IPS DF 6.9 (cell line): ENCODE data around the gene ACR.
A peak's percentile ranks its signal among the peaks of the same experiment; 100 is the strongest.

Experiments
- DNase-seq: peaks from one replicate; pipeline ENCODE4 v3.0.0-alpha.2; 2013; ENCODE audit warnings: low read depth, low spot score
- H3K27ac ChIP-seq: one replicate; pipeline ENCODE4 v1.5.1; 2013; ENCODE audit warnings: low read length, control low read depth
- H3K27me3 ChIP-seq: 2 replicates; pipeline ENCODE4 v1.6.1; 2013; ENCODE audit warnings: mild to moderate bottlenecking, low read length; ENCODE audit not compliant: control insufficient read depth, insufficient read depth
- H3K36me3 ChIP-seq: 2 replicates; pipeline ENCODE4 v1.6.1; 2013; ENCODE audit warnings: low read length; ENCODE audit not compliant: control insufficient read depth, insufficient read depth
- H3K4me1 ChIP-seq: 2 replicates; pipeline ENCODE4 v1.6.1; 2013; ENCODE audit warnings: low read length; ENCODE audit not compliant: control insufficient read depth, insufficient read depth
- H3K4me3 ChIP-seq: 2 replicates; pipeline ENCODE4 v1.5.1; 2013; ENCODE audit warnings: mild to moderate bottlenecking, low read length
- H3K9me3 ChIP-seq: 2 replicates; pipeline ENCODE4 v1.6.1; 2013; ENCODE audit warnings: low read length, inconsistent platforms; ENCODE audit not compliant: control insufficient read depth, insufficient read depth
- WGBS: extraction: QIAGEN DNeasy Blood & Tissue Kit; methylation state at CpG from one replicate; pipeline ENCODE4 v1.1.7; 2013; ENCODE audit warnings: mixed read lengths, missing lambda C conversion rate; ENCODE audit not compliant: insufficient read length, insufficient coverage; 5-methylcytosine and 5-hydroxymethylcytosine counted together

The ACR gene

GRCh38 chr22:50717709-50718351 lies 20.2 kb upstream of the ACR start:
- H3K36me3 ChIP-seq: no peaks in the 10 kb centered on the region
- no peak for DNase-seq
- no peaks in the 10 kb centered on the region for H3K4me1 ChIP-seq
- H3K4me3 ChIP-seq: no peak overlapping the region
- no peaks in the 10 kb centered on the region for H3K9me3 ChIP-seq
- H3K27ac ChIP-seq: no peak overlapping the region
- H3K27me3 ChIP-seq: peaks cover 28% of the 10 kb centered on the region; the same call in 1 of the 2 replicates
- WGBS: no CpG with 5 or more reads among the region's 10 CpGs

- H3K36me3 ChIP-seq: no peaks in the 10 kb centered on the region
- no peaks in the 10 kb centered on the region for H3K4me1 ChIP-seq
- H3K27ac ChIP-seq: no peak overlapping the region
- no peaks in the 10 kb centered on the region for H3K9me3 ChIP-seq
- H3K27me3 ChIP-seq: peaks cover 29% of the 10 kb centered on the region; the same call in 1 of the 2 replicates
- no peak for DNase-seq
- no CpG with 5 or more reads among the region's 10 CpGs for WGBS
- no peak overlapping the region for H3K4me3 ChIP-seq
Measured at GRCh38 chr22:50718352-50718709, 19.7 kb upstream of the ACR start.

GRCh38 chr22:50719814-50720300 lies 18.1 kb upstream of the ACR start:
- no CpG with 5 or more reads among the region's 40 CpGs for WGBS
- Histone ChIP-seq H3K27me3 (peaks cover 29% of the 10 kb centered on the region; the same call in 1 of the 2 replicates), H3K27ac (no peak overlapping the region), H3K4me3 (peak overlapping the region; percentile 33; the same call in 1 of the 2 replicates), H3K36me3 (no peaks in the 10 kb centered on the region), H3K4me1 (no peaks in the 10 kb centered on the region), H3K9me3 (no peaks in the 10 kb centered on the region)
- no peak for DNase-seq

GRCh38 chr22:50720301-50721256 lies 17.4 kb upstream of the ACR start:
- Histone ChIP-seq H3K9me3 (no peaks in the 10 kb centered on the region), H3K4me3 (peak overlapping the region; percentile 33), H3K4me1 (no peaks in the 10 kb centered on the region), H3K36me3 (no peaks in the 10 kb centered on the region), H3K27ac (no peak overlapping the region), H3K27me3 (peaks cover 29% of the 10 kb centered on the region; the same call in 1 of the 2 replicates)
- no CpG with 5 or more reads among the region's 132 CpGs for WGBS
- DNase-seq: no peak

GRCh38 chr22:50721257-50721844 lies 16.7 kb upstream of the ACR start:
- Histone ChIP-seq H3K9me3 (no peaks in the 10 kb centered on the region), H3K4me3 (no peak overlapping the region), H3K4me1 (no peaks in the 10 kb centered on the region), H3K27ac (no peak overlapping the region), H3K36me3 (no peaks in the 10 kb centered on the region), H3K27me3 (peaks cover 29% of the 10 kb centered on the region; the same call in 1 of the 2 replicates)
- no CpG with 5 or more reads among the region's 32 CpGs for WGBS
- no peak for DNase-seq

- peaks cover 29% of the 10 kb centered on the region; the same call in 1 of the 2 replicates for H3K27me3 ChIP-seq
- no peak overlapping the region for H3K27ac ChIP-seq
- no peak for DNase-seq
- no peak overlapping the region for H3K4me3 ChIP-seq
- no peaks in the 10 kb centered on the region for H3K36me3 ChIP-seq
- WGBS: no CpG with 5 or more reads among the region's 33 CpGs
- H3K4me1 ChIP-seq: no peaks in the 10 kb centered on the region
- H3K9me3 ChIP-seq: no peaks in the 10 kb centered on the region
Measured at GRCh38 chr22:50722048-50722701, 15.8 kb upstream of the ACR start.

- Histone ChIP-seq H3K27me3 (peaks cover 29% of the 10 kb centered on the region; the same call in 1 of the 2 replicates), H3K4me1 (no peaks in the 10 kb centered on the region), H3K4me3 (no peak overlapping the region), H3K27ac (no peak overlapping the region), H3K36me3 (no peaks in the 10 kb centered on the region), H3K9me3 (no peaks in the 10 kb centered on the region)
- no peak for DNase-seq
- no CpG with 5 or more reads among the region's 12 CpGs for WGBS
Measured at GRCh38 chr22:50722716-50723428, 15.1 kb upstream of the ACR start.

GRCh38 chr22:50723991-50724390 lies 14.0 kb upstream of the ACR start:
- peaks cover 23% of the 10 kb centered on the region; the same call in 1 of the 2 replicates for H3K27me3 ChIP-seq
- no peak overlapping the region for H3K4me3 ChIP-seq
- no peaks in the 10 kb centered on the region for H3K9me3 ChIP-seq
- H3K27ac ChIP-seq: no peak overlapping the region
- no CpG with 5 or more reads among the region's 7 CpGs for WGBS
- H3K4me1 ChIP-seq: no peaks in the 10 kb centered on the region
- no peak for DNase-seq
- no peaks in the 10 kb centered on the region for H3K36me3 ChIP-seq

GRCh38 chr22:50724616-50725015 lies 13.4 kb upstream of the ACR start:
- DNase-seq: no peak
- Histone ChIP-seq H3K4me1 (no peaks in the 10 kb centered on the region), H3K9me3 (no peaks in the 10 kb centered on the region), H3K4me3 (no peak overlapping the region), H3K27me3 (peaks cover 17% of the 10 kb centered on the region; the same call in 1 of the 2 replicates), H3K36me3 (no peaks in the 10 kb centered on the region), H3K27ac (no peak overlapping the region)
- no CpG with 5 or more reads among the region's 8 CpGs for WGBS
